ENCODE data around the gene PSME3IP1. TPM values are rescaled to one million over a fixed set of nuclear protein-coding genes. Genes with fewer than 3 reads are reported as not detected.

PSME3IP1 gene
- total RNA-seq, 1 experiment from 2014 or later = 104 TPM

- TF ChIP-seq FOXJ3 (CRISPR knock-in tag; IDR thresholded peaks at IDR 0.05; ENCODE audit: borderline replicate concordance) (no peak), HMGA2 (CRISPR knock-in tag; IDR thresholded peaks at IDR 0.05) (no peak)
Measured at GRCh38 chr16:57165483-57165882, 20.4 kb downstream of the PSME3IP1 start (continued).

GRCh38 chr16:57163842-57164241 is 22.0 kb downstream of the PSME3IP1 start:
- TF ChIP-seq MXD4 (CRISPR knock-in tag; IDR thresholded peaks at IDR 0.05; ENCODE audit: borderline replicate concordance) (no peak), ZNF423 (CRISPR knock-in tag; IDR thresholded peaks at IDR 0.05) (no peak), ZNF121 (CRISPR knock-in tag; IDR thresholded peaks at IDR 0.05) (no peak), USF1 (CRISPR knock-in tag; IDR thresholded peaks at IDR 0.05) (no peak), ZNF219 (CRISPR knock-in tag; IDR thresholded peaks at IDR 0.05; ENCODE audit: borderline replicate concordance) (no peak), CREM (CRISPR knock-in tag; IDR thresholded peaks at IDR 0.05) (no peak), ZNF671 (CRISPR knock-in tag; IDR thresholded peaks at IDR 0.05) (no peak), FOXP1 (CRISPR knock-in tag; IDR thresholded peaks at IDR 0.05; ENCODE audit: borderline replicate concordance) (no peak), ZNF416 (CRISPR knock-in tag; IDR thresholded peaks at IDR 0.05) (no peak), TCF7 (CRISPR knock-in tag; IDR thresholded peaks at IDR 0.05; ENCODE audit: low read depth) (no peak)
- CTCF ChIA-PET = interaction anchor here (0.7 to 1.1 kb wide), 2 partner anchors 71 to 79 kb away, joined by 3 to 4 read pairs; partner anchors contain the start of gene CPNE2
- Mint-ChIP-seq H3K27ac (no peak overlapping the region), H3K36me3 (peaks cover 76% of the 10 kb centered on the region), H3K27me3 (ENCODE audit: low read depth) (no peaks in the 10 kb centered on the region), H3K4me3 (no peak overlapping the region), H3K4me1 (peaks cover 22% of the 10 kb centered on the region), H3K9me3 (no peaks in the 10 kb centered on the region)
- ATAC-seq = no peak
- POLR2A ChIA-PET = no interaction called here
- no peak for DNase-seq (ENCODE audit: low spot score)

- Mint-ChIP-seq H3K4me3 (no peak overlapping the region), H3K27me3 (ENCODE audit: low read depth) (no peaks in the 10 kb centered on the region; the same call in 1 of the 2 replicates), H3K9me3 (no peaks in the 10 kb centered on the region), H3K36me3 (peaks cover 82% of the 10 kb centered on the region), H3K4me1 (peaks cover 22% of the 10 kb centered on the region), H3K27ac (peak overlapping the region; percentile 91)
- TF ChIP-seq TEAD1 (CRISPR knock-in tag; IDR thresholded peaks at IDR 0.05) (no peak; the same call in 1 of the 2 replicates), ETV6 (CRISPR knock-in tag; IDR thresholded peaks at IDR 0.05) (peak; percentile 100)
- ATAC-seq (peak; percentile 67), DNase-seq (ENCODE audit: low spot score) (no peak)
- POLR2A ChIA-PET = no interaction called here
- CTCF ChIA-PET = interaction anchor here (0.9 to 1.6 kb wide), 3 partner anchors 11 to 75 kb away, joined by 3 to 8 read pairs (median 6); partner anchors contain the start of gene CPNE2
Measured at GRCh38 chr16:57159447-57159846, 26.4 kb downstream of the PSME3IP1 start.

- H3K36me3 Mint-ChIP-seq = peaks cover 84% of the 10 kb centered on the region
Measured at GRCh38 chr16:57157533-57157932, 28.3 kb downstream of the PSME3IP1 start.

More at GRCh38 chr16:57157533-57157932, 28.3 kb downstream of the PSME3IP1 start:
- no peak for ATAC-seq
- H3K4me3 Mint-ChIP-seq = no peak overlapping the region
- CTCF ChIA-PET = no interaction called here
- peaks cover 23% of the 10 kb centered on the region for H3K4me1 Mint-ChIP-seq
- H3K27me3 Mint-ChIP-seq (ENCODE audit: low read depth) = no peaks in the 10 kb centered on the region; the same call in 1 of the 2 replicates
- no peak for DNase-seq (ENCODE audit: low spot score)
- no peak overlapping the region for H3K27ac Mint-ChIP-seq
- H3K9me3 Mint-ChIP-seq = no peaks in the 10 kb centered on the region
- POLR2A ChIA-PET = no interaction called here
- no peak for TF ChIP-seq ATF1 (CRISPR knock-in tag; IDR thresholded peaks at IDR 0.05)
- TF ChIP-seq ETV6 (CRISPR knock-in tag; IDR thresholded peaks at IDR 0.05) = no peak
- TF ChIP-seq JUN (CRISPR knock-in tag; IDR thresholded peaks at IDR 0.05) = no peak
- TF ChIP-seq TCF7 (CRISPR knock-in tag; IDR thresholded peaks at IDR 0.05; ENCODE audit: low read depth) = no peak
- no peak for TF ChIP-seq ZBTB43 (CRISPR knock-in tag; IDR thresholded peaks at IDR 0.05)
- no peak for TF ChIP-seq KAT7 (CRISPR knock-in tag; IDR thresholded peaks at IDR 0.05; ENCODE audit: borderline replicate concordance)
- no peak for TF ChIP-seq CTCF (IDR thresholded peaks at IDR 0.05)
- no peak for TF ChIP-seq FOXP4 (CRISPR knock-in tag; IDR thresholded peaks at IDR 0.05)
- TF ChIP-seq ZNF219 (CRISPR knock-in tag; IDR thresholded peaks at IDR 0.05; ENCODE audit: borderline replicate concordance) = no peak
- no peak for TF ChIP-seq IRF2 (CRISPR knock-in tag; IDR thresholded peaks at IDR 0.05; ENCODE audit: borderline replicate concordance, low read depth)
